ENCODE results near the gene PLEKHG4B.

Gene PLEKHG4B

DNA sequence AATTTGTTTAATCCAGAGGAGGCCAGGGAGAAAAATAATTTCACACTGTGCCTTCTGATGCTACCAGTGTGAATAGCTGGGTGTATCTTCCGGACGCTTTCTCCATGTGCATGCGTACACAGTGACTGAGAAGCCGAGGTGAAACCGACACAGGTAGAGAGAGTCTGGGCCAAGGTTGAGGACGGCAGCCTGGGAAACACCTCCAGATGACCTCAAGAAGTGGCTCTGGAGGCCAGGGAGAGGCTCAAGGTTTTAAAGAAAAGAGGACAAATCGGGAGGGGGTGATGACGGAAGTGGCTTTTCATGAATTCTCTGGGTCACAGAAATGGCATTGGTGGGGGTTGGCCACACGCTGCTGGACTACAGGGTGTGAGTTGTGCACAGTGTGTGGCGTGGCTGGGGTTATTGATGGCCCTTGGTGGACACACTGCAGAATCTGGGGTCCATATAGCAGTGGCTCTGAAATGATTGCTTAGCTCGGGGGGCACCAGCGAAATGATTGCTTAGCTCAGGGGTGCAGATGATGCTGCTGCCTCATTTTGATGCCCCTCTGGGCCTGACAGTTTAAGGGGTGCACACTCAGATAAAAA lies 65.3 kb downstream of the PLEKHG4B start:
- Histone ChIP-seq H3K9ac (ENCODE audit: low read length) (no peak overlapping the region), H3K27me3 (ENCODE audit: low read depth, low read length) (no peaks in the 10 kb centered on the region), H3K9me3 (ENCODE audit: insufficient read depth, low read length) (no peaks in the 10 kb centered on the region), H3K36me3 (replicated peaks; ENCODE audit: low read depth, low read length) (no peaks in the 10 kb centered on the region), H2AFZ (ENCODE audit: low read depth, low read length) (no peak overlapping the region), H3K4me1 (ENCODE audit: low read length) (no peaks in the 10 kb centered on the region), H3K4me2 (ENCODE audit: low read length) (no peak overlapping the region), H3K4me3 (ENCODE audit: low read length) (no peak overlapping the region), H4K20me1 (ENCODE audit: insufficient read depth, low read length) (no peaks in the 10 kb centered on the region), H3K79me2 (ENCODE audit: low read length) (no peaks in the 10 kb centered on the region), H3K27ac (ENCODE audit: low read length) (no peak overlapping the region)
- TF ChIP-seq, protein P1, sequence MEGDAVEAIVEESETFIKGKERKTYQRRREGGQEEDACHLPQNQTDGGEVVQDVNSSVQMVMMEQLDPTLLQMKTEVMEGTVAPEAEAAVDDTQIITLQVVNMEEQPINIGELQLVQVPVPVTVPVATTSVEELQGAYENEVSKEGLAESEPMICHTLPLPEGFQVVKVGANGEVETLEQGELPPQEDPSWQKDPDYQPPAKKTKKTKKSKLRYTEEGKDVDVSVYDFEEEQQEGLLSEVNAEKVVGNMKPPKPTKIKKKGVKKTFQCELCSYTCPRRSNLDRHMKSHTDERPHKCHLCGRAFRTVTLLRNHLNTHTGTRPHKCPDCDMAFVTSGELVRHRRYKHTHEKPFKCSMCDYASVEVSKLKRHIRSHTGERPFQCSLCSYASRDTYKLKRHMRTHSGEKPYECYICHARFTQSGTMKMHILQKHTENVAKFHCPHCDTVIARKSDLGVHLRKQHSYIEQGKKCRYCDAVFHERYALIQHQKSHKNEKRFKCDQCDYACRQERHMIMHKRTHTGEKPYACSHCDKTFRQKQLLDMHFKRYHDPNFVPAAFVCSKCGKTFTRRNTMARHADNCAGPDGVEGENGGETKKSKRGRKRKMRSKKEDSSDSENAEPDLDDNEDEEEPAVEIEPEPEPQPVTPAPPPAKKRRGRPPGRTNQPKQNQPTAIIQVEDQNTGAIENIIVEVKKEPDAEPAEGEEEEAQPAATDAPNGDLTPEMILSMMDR (IDR thresholded peaks at IDR 0.05; ENCODE audit: low read depth, low read length), result no peak
- TF ChIP-seq EZH2phosphoT487 (IDR thresholded peaks at IDR 0.05; ENCODE audit: low read depth), result no peak

DNA sequence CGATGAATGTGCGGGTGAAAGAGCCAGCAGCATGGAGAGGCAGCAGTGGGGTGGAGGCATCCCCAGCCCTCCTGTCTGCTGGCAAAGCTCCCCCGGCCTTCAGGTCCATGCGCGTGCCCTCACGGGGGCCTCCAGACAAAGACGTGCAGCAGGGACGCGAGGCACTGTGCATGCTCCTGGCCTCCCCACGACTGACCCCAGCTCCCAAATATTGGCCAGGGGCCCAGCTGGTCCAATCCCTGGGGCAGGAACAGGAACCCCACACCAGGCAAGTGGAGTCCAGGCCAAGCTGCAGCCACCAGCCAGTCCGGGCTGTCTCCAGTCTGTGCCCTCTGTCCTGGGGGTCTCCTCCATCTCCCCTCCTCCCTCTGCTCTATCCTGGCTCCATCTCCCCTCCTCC lies 65.8 kb downstream of the PLEKHG4B start:
- Histone ChIP-seq H3K27ac (ENCODE audit: low read length) (no peak overlapping the region), H4K20me1 (ENCODE audit: insufficient read depth, low read length) (no peaks in the 10 kb centered on the region), H3K36me3 (replicated peaks; ENCODE audit: low read depth, low read length) (no peaks in the 10 kb centered on the region)

DNA sequence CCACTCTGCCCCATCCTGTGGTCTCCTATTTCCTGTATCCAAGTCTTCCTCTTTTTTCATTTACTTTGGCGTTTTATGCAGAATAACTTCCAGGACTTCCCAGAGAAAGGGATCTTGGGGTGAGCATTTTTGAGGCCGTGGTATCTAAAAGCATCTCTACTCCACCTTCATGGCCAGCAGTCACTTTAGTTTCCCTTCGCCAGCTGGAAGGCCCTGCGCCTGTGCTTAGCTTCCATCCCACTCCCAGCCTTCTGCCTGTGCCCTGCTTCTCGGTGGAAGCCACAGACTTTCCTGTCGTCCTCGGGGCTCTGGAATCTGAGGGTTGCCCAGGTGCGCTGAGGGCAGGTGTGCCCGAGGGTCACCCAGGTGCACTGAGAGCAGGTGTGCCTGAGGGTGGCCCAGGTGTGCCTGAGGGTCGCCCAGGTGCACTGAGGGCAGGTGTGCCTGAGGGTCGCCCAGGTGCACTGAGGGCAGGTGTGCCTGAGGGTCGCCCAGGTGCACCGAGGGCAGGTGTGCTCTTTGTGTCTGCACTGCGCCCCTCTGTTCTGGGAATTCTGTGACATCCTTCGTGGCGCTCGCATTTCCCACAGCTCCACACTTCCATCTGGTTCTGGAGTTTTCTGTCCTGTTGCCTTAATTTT lies 67.0 kb downstream of the PLEKHG4B start:
- no peaks in the 10 kb centered on the region for H3K9me3 ChIP-seq (ENCODE audit: insufficient read depth, low read length)
- H4K20me1 ChIP-seq (ENCODE audit: insufficient read depth, low read length), result no peaks in the 10 kb centered on the region
- no peak for TF ChIP-seq EZH2phosphoT487 (IDR thresholded peaks at IDR 0.05; ENCODE audit: low read depth)
- TF ChIP-seq, protein P1 (IDR thresholded peaks at IDR 0.05; ENCODE audit: low read depth, low read length), result no peak
- H3K27ac ChIP-seq (ENCODE audit: low read length), result no peak overlapping the region
- no peak overlapping the region for H3K4me2 ChIP-seq (ENCODE audit: low read length)
- H3K9ac ChIP-seq (ENCODE audit: low read length), result no peak overlapping the region
- H3K4me1 ChIP-seq (ENCODE audit: low read length), result no peaks in the 10 kb centered on the region
- H3K27me3 ChIP-seq (ENCODE audit: low read depth, low read length), result no peaks in the 10 kb centered on the region
- no peaks in the 10 kb centered on the region for H3K36me3 ChIP-seq (replicated peaks; ENCODE audit: low read depth, low read length)
- no peak overlapping the region for H3K4me3 ChIP-seq (ENCODE audit: low read length)
- no peak overlapping the region for H2AFZ ChIP-seq (ENCODE audit: low read depth, low read length)
- H3K79me2 ChIP-seq (ENCODE audit: low read length), result no peaks in the 10 kb centered on the region

More for the DNA sequence above, 65.8 kb downstream of the PLEKHG4B start:
- H3K27me3 ChIP-seq (ENCODE audit: low read depth, low read length), result no peaks in the 10 kb centered on the region
- H3K79me2 ChIP-seq (ENCODE audit: low read length), result no peaks in the 10 kb centered on the region
- no peaks in the 10 kb centered on the region for H3K9me3 ChIP-seq (ENCODE audit: insufficient read depth, low read length)
- TF ChIP-seq, protein P1 (IDR thresholded peaks at IDR 0.05; ENCODE audit: low read depth, low read length), result no peak
- H3K4me3 ChIP-seq (ENCODE audit: low read length), result no peak overlapping the region
- no peak overlapping the region for H2AFZ ChIP-seq (ENCODE audit: low read depth, low read length)
- no peaks in the 10 kb centered on the region for H3K4me1 ChIP-seq (ENCODE audit: low read length)
- H3K9ac ChIP-seq (ENCODE audit: low read length), result no peak overlapping the region
- H3K4me2 ChIP-seq (ENCODE audit: low read length), result no peak overlapping the region

DNA sequence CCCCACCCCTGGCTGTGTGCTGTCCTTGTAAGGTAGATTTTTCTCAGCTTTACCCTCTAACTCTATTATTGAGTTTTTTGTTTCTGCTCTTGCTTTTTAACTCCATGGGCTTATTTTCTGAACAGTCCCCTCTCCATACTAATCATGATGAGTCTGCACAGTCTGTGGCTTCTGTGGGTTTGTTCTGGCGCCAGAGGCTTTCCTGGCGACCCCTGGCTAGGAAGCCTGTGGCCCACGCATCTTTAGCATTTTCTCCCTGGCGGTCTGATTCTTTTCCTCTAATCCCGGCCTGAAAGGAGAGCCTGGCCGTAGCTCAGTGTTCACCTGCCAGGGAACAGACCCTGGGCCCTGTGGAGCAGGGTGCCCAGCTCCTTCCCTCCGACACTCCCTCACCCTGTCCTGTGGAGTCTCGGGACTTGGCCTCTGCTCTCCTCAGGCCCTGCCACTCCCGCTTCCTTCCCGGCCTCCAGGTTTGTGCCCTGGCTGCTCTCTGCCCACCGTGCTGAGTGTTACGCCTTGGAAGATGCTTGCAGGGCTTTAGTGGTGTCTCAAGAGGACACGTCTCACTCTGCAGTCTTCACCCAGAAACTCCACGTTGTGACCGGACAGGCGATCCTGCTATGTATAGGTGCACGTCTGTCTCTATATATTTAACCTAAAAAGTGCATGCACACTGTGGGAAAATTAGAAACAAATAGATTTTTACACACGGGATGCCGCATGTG lies 67.6 kb downstream of the PLEKHG4B start:
- TF ChIP-seq EZH2phosphoT487 (IDR thresholded peaks at IDR 0.05; ENCODE audit: low read depth), result no peak
- TF ChIP-seq, protein P1 (IDR thresholded peaks at IDR 0.05; ENCODE audit: low read depth, low read length), result no peak
- Histone ChIP-seq H4K20me1 (ENCODE audit: insufficient read depth, low read length) (no peaks in the 10 kb centered on the region), H3K4me2 (ENCODE audit: low read length) (no peak overlapping the region), H3K9ac (ENCODE audit: low read length) (no peak overlapping the region), H3K27me3 (ENCODE audit: low read depth, low read length) (no peaks in the 10 kb centered on the region), H3K4me3 (ENCODE audit: low read length) (no peak overlapping the region), H3K4me1 (ENCODE audit: low read length) (no peaks in the 10 kb centered on the region), H3K36me3 (replicated peaks; ENCODE audit: low read depth, low read length) (no peaks in the 10 kb centered on the region), H3K79me2 (ENCODE audit: low read length) (no peaks in the 10 kb centered on the region), H3K9me3 (ENCODE audit: insufficient read depth, low read length) (no peaks in the 10 kb centered on the region), H2AFZ (ENCODE audit: low read depth, low read length) (no peak overlapping the region), H3K27ac (ENCODE audit: low read length) (no peak overlapping the region)

Measured in OCI-LY3 (cell line).